GM18520 (cell line): ENCODE data around the gene CDK9.
"Not testable (repeated sequence)": the region's sequence is repeated elsewhere in the genome, so short reads cannot be mapped to it uniquely, and the experiment has no call there.

Experiments used
- ATAC-seq: cut with Tn5 transposase; IDR thresholded peaks from one replicate; pipeline ENCODE4 v1.9.1; 2021; ENCODE audit not compliant: unreplicated experiment

The CDK9 gene

DNA sequence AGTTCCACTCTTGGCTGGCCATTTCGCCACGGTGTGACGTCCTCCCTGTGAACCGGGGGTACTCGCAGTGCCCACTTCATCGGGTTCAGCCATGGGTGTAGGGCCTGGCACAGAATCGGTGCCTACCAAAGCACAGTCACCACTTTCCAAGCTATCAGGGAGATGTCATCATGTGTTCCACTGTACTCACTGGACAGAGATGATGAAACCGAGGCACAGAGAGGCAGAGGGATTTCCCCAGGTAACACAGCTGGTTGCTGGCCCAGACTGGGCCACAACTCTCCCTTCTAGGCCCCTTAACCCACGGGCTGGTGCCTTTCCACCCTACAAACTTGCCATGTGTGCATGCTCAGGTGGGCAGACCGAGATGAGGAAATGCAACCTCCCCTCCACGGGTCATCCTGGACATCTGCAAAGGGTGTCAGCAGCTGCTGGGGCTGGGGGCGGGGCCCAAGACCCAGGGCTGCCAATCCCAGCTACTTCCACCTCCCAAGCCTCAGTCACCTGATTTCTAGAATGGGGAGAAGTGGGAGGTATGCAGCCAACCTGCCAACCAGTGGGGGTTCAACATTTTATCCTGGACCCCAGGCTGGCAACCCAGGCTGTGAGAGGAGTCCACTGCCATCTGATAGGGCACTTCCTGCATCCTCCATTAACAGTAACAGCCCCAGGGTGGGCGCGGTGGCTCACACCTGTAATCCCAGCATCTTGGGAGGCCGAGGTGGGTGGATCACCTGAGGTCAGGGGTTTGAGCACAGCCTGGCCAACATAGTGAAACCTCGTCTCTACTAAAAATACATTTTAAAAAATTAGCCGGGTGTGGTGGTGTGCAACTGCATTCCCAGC is 6.5 kb upstream of the CDK9 start:
- ATAC-seq: peak; percentile 39

DNA sequence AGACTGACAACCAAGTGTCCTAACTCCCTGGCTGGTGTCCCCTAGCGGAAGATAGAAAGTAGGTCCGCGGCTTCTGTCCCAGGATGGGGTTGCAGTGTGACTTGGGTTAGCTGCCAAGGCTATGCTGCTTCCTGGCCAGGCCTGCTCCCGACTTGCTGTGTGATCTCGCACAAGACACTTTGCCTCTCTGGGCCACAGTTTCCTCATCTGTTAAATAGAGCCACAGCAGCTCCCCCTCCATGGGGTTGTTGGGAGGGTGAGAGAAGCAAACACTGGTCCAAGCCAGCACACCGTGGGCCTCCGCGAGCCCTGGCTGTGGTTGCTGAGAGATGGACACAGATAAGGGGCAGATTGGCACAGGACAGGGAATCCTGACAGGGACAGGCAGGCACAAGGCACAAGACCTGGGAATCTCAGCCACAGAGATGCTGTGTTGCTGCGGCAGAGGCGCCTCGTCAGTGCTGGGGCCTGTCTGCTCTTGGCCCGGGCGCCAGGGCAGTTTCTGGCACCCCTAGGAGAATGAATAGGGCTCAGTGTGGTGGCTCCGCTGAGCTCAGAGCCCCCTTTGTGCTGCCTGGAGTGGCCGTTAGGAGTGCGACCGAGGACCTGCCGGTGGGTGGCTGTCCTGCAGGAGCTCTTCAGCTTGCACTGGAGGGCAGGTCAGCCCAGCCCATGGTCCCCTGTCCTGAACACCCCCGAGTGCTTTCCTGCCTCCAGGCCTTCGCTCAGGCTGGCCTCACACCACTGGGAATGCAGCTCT is 5.5 kb upstream of the CDK9 start:
- ATAC-seq: no peak

DNA sequence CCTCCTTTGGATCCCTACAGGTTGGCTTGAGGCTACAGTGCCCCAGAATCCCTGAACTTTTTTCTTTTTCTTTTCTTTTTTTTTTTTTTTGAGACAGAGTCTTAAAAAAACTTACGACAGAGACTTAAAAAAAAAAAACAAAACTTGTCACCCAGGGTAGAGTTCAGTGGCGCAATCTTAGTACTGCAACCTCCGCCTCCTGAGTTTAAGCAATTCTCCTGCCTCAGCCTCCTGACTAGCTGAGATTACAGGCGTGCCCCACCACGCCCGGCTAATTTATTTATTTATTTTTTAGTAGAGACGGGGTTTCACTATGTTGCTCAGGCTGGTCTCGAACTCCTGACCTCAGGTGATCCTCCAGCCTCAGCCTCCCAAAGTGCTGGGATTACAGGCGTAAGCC is 4.9 kb upstream of the CDK9 start:
- not testable (repeated sequence) for ATAC-seq

DNA sequence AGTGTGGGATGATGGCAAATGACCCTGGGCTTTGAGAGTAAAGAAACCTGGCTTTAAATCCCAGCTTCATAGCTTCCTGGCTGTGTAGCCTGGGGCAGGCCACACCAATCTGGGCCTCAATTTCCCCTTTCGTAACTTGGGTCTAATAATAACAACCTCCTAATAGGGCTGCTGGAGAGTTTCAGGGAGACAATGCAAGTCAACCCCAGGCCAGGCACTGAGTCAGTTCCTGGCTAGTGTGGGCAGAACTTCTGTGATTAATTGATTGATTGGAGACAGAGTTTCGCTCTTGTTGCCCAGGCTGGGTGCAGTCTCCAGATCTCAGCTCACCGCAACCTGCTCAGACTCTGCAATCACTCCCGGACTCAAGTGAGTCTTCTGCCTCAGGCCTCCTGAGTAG is 4.0 kb upstream of the CDK9 start:
- no peak for ATAC-seq

DNA sequence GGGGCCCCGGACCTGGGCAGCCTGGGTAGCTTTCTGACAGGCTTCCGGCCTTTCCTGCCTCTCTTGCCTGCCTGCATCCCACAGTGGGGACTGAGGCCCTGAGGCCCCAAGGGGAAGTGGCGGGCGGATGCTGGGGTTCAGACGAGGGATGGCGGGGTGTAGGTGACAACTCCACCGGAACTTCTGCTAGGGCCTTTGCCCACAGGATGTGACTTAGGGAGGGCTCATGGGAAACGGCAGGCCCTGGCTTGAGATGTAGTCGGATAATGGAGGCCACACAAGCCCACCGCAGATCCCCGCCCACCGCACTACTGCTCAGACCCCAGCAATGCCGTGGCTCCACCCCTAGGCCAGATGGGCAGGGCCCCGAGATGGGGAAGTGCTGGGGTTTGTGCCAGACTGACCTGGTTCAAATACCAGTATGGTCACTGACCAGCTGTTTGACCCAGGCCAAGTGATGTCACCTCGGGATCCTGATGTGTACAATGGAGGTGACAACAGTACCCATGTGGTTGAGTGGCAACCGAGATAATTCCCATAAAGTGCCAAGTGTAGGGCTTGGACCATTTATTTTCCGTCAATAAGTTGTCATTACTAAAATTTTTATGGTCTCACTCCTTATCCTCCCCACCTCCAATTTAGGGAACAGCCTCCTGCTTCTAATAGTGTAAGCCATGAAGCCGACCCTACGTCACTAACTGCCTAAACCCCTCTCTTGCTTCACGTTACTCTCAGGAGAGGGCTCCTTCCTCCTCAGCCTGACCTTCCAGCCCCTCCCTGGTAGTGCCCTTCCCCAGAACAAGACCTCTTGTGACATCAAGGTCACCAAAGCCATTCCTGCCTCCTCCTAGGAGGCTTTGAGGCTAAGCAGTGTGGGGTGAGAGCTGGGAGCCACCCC is 2.5 kb upstream of the CDK9 start:
- ATAC-seq: no peak

DNA sequence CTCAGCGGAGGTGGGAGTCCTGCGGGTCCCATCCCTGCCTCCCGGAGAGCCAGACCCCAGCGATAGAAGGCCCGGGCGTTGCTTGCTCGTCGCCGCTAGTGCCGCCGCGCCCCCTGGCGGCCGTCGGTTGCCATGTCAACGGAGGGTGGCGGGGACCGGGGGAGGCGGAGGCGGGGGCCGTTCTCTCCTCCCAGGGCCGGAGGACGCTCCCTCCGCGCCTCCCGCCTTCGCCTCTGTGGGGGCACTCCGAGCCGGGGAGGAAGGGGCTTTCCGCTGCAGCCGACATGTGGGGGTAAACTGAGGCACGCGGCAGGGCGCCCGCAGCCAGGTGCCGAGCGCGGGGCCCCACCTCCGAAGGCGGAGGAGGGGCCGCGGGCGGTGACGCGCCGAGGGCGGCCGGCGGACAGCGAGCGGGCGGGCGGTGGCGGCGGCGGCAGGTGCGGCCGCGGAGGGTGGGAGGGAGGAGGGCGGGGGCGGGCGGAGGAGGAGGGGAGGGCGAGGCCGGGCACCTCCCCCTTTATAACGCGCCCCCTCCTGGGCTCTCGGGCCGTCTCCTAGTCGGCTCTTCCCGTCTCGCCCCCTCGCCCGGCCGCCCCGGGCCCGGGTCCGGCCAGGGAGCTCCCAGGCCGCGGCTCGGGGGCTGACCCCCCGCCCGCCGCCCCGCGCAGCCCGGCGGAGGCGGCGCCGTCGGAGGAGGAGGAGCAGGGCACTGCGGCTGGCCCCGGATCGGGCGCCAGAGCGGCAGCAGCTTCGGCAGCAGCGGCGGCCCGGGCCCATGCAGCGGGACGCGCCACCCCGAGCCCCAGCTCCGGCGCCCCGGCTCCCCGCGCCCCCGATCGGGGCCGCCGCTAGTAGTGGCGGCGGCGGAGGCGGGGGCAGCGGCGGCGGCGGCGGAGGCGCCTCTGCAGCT is 556 bp upstream of the CDK9 start:
- ATAC-seq: peak; percentile 34

DNA sequence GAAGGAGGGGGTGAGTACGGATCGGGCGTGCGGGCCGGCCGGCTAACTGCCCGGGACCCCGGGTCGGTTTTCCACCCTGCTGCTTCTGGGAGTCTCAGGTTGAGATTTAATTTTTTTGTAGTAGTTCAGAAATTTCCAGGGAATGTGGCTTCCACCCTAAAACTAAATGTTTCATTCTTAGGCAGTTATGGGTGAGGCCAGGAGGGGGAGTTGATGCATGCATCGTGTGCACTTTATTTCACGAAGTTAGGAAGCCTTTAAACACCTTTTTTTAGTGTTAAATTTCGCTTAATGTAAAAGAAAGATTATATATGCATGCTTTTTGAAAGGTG is 905 bp downstream of the CDK9 start:
- ATAC-seq: no peak

DNA sequence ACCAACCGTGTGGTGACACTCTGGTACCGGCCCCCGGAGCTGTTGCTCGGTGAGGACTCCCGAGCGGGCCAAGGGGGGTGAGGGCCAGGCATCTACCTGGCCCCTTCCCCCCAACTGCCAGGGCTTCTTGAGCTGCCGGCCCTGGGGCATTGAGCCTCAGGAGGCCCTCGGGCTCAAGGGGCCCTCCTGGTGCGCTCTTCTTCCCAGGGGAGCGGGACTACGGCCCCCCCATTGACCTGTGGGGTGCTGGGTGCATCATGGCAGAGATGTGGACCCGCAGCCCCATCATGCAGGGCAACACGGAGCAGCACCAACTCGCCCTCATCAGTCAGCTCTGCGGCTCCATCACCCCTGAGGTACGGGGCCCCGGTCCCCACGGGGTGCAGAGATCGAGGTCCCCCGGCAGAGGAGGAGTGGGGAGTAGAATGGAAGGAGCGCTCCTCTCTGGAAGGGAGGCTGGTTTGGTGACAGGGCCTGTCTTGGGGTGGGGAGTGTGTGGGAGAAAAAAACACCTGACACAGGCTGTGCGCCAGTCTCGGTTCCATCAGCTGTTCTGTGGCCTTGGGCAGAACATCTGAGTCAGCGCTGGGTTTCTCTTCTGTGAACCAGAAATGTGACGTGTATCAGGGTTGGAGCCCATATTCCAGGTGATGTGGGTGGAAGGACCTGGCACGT is 2.6 kb downstream of the CDK9 start:
- no peak for ATAC-seq

DNA sequence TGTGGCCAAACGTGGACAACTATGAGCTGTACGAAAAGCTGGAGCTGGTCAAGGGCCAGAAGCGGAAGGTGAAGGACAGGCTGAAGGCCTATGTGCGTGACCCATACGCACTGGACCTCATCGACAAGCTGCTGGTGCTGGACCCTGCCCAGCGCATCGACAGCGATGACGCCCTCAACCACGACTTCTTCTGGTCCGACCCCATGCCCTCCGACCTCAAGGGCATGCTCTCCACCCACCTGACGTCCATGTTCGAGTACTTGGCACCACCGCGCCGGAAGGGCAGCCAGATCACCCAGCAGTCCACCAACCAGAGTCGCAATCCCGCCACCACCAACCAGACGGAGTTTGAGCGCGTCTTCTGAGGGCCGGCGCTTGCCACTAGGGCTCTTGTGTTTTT is 3.3 kb downstream of the CDK9 start:
- ATAC-seq: no peak

DNA sequence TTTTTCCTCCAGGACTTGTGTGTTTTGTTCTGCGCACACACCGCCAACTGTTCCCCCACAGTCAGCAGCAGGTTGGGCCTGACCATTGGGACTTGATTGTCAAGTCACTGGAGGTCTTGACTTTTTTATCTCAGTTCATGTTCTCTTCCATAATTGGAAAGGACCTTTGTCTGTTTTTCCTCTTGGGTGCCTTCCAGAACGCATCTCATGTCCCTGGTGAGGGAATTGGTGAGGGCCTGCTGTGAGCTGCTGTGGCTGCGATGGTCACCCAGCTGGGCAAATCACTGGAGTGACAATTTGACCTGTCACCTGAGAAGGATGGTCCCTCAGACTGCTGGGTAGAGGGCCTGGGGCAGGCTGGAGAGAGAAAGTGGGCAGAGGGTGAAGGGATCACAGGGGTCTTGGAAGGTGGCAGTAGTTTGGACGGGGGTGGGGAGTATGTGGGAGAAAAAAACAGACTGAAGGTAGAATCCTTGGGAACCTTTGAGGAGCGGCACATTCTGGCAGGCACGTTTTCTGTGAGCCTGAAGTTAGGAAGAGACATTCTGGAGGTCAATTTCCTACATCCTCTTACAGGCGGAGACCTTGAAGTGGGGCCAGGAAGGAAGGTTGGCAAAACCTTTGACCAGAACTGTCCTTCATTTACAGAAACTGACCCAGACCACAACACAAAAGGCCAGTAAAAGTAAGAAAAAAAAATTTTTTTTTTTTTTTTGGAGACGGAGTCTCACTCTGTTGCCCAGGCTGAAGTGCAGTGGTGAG is 4.4 kb downstream of the CDK9 start:
- ATAC-seq: no peak

DNA sequence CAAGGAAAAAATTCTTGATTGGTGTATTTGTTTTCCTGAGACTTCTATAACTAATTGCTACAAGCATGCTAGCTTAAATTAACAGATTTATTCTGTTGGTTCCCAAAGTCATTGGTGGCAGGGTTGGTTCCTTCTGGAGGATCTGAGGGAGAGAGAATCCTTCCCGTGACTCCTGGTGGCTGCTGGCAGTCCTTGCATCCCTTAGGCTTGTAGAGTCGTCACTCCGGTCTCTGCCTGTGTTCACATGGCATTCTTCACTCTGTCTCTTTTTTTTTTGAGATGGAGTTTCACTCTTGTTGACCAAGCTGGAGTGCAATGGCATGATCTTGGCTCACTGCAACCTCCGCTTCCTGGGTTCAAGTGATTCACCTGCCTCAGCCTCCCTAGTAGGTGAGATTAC is 5.3 kb downstream of the CDK9 start:
- no peak for ATAC-seq

DNA sequence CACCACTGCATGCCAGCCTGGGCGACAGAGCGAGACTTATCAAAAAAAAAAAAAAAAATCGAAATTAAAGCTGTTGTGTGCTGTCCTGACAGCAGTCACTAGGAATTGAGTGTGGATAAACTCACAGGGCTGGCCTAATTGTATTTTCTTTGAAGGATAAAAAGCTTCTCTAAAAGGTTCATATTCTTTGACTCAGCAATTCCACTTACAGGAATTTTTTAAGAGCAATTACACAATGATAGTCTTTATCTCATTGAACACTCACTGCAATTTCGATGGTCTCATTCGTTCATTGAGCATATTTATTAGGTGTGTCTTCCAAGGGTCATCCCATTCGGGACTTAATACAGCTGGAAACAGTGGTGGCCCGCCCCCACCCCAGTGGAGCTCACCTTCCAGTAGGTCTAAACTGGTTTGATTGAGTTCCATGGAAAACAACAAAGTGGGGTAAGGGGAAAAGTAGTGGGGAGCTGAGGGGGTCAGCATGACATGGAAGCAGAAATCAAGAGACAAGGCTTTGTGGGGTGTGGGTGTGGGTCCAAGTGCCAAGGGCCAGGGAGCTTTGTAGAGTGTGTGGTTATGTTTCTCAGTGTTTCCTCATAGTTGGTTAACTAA is 6.7 kb downstream of the CDK9 start:
- no peak for ATAC-seq

DNA sequence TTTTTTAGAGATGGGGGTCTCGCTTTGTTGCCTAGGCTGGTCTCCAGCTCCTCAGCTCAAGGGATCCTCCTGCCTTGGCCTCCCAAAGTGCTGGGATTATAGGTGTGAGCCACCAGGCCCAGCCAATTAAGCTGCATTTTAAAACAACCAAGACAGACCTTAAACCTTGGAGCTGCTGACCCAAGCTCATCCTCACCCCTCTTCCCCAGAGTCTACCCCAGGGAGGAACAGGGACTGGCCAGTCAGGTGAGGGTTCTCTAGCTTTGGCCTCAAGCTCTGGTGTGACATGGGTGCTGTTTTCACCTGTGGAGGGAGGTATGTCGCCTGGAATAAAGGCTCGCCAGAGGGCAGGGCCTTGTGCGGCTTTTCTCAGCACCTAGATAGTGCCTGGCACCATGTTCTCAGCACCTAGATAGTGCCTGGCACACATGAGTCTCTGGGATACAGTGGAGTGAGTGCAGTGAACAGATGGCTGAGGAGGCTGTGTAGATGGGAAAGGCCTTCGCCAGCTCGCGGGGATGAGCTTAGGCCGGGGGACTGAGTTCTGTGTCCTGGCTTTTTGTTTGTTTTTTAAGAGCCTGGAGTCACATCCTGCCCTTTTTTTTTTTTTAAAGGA is 7.4 kb downstream of the CDK9 start:
- no peak for ATAC-seq

DNA sequence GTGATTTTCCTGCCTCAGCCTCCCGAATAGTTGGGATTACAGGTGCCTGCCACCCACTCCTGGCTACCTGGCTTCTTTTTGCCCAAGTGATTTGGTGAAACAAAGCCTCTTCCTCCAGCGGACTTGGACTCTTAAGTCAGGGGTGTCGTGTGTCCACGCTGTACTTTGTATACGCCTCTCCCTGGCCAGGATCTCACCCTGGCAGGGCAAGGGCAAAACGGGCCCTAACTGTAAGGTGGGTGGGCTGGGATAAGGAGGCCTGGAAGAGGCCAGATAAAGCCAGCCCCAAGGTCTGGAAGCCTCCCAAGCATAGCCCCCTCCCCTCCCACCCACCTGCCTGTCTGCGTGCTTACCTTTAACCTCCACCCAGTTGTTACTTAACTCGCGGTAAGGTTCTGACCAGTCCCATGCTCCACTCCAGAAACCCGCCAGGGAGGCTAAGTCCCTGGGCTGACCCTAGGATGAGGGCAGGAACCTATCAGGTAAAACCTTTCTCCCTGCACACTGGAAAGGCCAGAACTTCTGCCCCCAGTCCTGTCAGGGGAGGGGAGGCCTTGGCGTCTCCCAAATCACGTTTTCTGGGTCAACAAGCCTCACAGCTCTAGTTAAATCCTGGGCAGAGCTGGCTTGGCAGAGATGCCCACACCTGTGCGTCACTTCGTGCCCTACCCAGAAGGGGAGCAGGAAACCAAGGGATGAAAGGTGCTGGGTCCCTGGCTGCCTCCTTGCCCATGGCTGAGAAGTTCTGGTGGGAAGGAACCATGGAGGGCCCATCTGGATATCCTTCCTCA is 8.4 kb downstream of the CDK9 start:
- ATAC-seq: no peak

DNA sequence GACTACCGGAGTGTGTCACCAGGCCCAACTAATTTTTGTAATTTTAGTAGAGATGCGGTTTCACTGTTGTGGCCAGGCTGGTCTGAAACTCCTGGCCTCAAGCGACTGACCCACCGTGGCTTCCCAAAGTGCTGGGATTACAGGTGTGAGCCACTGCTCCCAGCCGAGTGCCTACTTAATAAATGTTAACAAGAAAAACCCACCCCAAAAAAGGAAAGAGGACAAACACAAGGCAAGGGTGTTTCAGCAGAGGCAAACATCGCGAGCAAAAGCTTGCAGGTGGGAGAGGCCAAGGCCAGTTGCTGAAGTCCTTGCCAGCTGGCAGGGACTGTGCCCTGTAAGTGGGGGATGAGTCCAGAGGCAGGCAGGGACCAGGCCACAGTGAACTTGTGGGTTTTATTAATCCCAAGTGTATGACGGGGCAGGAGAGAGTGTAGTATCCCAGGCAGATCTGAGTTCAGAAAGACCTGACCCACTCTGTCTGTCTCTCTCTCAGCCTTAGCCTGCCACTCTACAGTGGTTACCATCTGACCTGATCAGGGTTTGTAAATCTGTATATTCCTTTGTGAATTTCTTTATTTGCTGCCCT is 10.5 kb downstream of the CDK9 start:
- no peak for ATAC-seq

DNA sequence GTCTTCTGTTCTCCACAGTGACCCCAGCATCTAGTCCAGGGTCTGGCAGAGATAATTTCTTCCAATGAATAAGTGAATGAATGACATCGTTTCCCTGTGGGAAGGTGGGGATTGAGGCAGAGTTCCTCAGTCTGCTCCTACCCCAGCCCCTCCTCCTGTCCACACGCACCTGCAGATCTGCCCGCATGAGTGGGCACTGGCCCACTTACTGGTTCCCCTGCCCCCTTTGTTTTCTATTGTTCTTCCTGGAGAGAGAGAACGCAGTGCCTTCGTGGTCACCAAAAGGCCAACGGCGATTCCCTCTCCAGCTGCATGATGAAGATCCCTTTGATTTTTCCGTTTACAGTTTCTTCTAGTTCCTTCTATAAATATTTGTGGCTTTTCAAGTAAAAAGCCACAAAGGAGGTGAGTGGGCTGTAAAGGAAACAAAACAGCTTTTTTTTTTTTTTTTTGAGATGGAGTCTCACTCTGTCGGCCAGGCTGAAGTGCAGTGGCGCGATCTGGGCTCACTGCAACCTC is 11.1 kb downstream of the CDK9 start:
- ATAC-seq: no peak
